Stimulated activated CD8-positive, alpha-beta memory T cell treated with anti-CD3 and anti-CD28 coated beads, Interleukin-15, amount 100 ng/mL, for 1 hour (primary cell): ENCODE data around the gene AMIGO3.
"Not testable (repeated sequence)": the region's sequence is repeated elsewhere in the genome, so short reads cannot be mapped to it uniquely, and the experiment has no call there.

Experiments used
- DNase-seq: peaks from one replicate; pipeline ENCODE4 v3.0.0-alpha.2; 2020; ENCODE audit warnings: low read depth

AMIGO3 gene

GRCh38 chr3:49688338-49689045 lies 31.0 kb downstream of the AMIGO3 start:
- not testable (repeated sequence) for DNase-seq

- not testable (repeated sequence) for DNase-seq
Observed at GRCh38 chr3:49687424-49687795, 32.1 kb downstream of the AMIGO3 start.

- not testable (repeated sequence) for DNase-seq
Observed at GRCh38 chr3:49686769-49687423, 32.6 kb downstream of the AMIGO3 start.

- DNase-seq: not testable (repeated sequence)
Observed at GRCh38 chr3:49686346-49686745, 33.1 kb downstream of the AMIGO3 start.

GRCh38 chr3:49685846-49686245 lies 33.6 kb downstream of the AMIGO3 start:
- not testable (repeated sequence) for DNase-seq

GRCh38 chr3:49685103-49685502 lies 34.4 kb downstream of the AMIGO3 start:
- DNase-seq: not testable (repeated sequence)

- not testable (repeated sequence) for DNase-seq
Observed at GRCh38 chr3:49684453-49684852, 35.0 kb downstream of the AMIGO3 start.

- no peak for DNase-seq
Observed at GRCh38 chr3:49683162-49683561, 36.3 kb downstream of the AMIGO3 start.

- no peak for DNase-seq
Observed at GRCh38 chr3:49681543-49681942, 37.9 kb downstream of the AMIGO3 start.

- DNase-seq: no peak
Observed at GRCh38 chr3:49681232-49681522, 38.3 kb downstream of the AMIGO3 start.

- no peak for DNase-seq
Observed at GRCh38 chr3:49680493-49681231, 38.8 kb downstream of the AMIGO3 start.

GRCh38 chr3:49675912-49676311 lies 43.6 kb downstream of the AMIGO3 start:
- no peak for DNase-seq

- no peak for DNase-seq
Observed at GRCh38 chr3:49674497-49674983, 44.9 kb downstream of the AMIGO3 start.

GRCh38 chr3:49673715-49674496 lies 45.6 kb downstream of the AMIGO3 start, which contains the start of gene APEH:
Gene APEH, plus strand, starts transcription at chr3:49674351. Its CDS starts 51 bp downstream, at chr3:49674402.
- DNase-seq: peak; percentile 92

GRCh38 chr3:49673121-49673714 lies 46.3 kb downstream of the AMIGO3 start:
- no peak for DNase-seq

GRCh38 chr3:49671291-49672288 lies 47.9 kb downstream of the AMIGO3 start:
- peak; percentile 57 for DNase-seq

GRCh38 chr3:49670940-49671290 lies 48.6 kb downstream of the AMIGO3 start:
- DNase-seq: no peak

GRCh38 chr3:49669352-49669751 lies 50.1 kb downstream of the AMIGO3 start:
- no peak for DNase-seq

GRCh38 chr3:49668861-49669260 lies 50.6 kb downstream of the AMIGO3 start:
- DNase-seq: no peak

GRCh38 chr3:49668414-49668797 lies 51.1 kb downstream of the AMIGO3 start:
- no peak for DNase-seq
